Activated T-helper 2 cell treated with anti-CD3 and anti-CD28 coated beads, Interferon-gamma antibody, Interleukin-2, Interleukin-4, amounts not matched to agents 10 μg/mL and 5 μg/mL and 100 μg/mL, durations not matched to agents 14 hours and 24 hours and 36 hours (primary cell): Measurements from ENCODE around the gene WSB1. TPM values are rescaled to one million over a fixed set of nuclear protein-coding genes. Genes with fewer than 3 reads are reported as not detected.
"Not testable (repeated sequence)": the region's sequence is repeated elsewhere in the genome, so short reads cannot be mapped to it uniquely, and the experiment has no call there.

Experiments
- DNase-seq: peaks from one replicate; pipeline ENCODE4 v3.0.0; 2021; ENCODE audit warnings: low spot score
- H3K27ac Mint-ChIP-seq: one replicate; pipeline ENCODE4 v1.8.0; 2021; ENCODE audit warnings: mixed read lengths
- H3K27me3 Mint-ChIP-seq: one replicate; pipeline ENCODE4 v1.8.0; 2021; ENCODE audit warnings: low read depth, mixed read lengths
- H3K36me3 Mint-ChIP-seq: one replicate; pipeline ENCODE4 v1.8.0; 2021; ENCODE audit warnings: low read depth, mixed read lengths
- H3K4me1 Mint-ChIP-seq: one replicate; pipeline ENCODE4 v1.8.0; 2021; ENCODE audit warnings: low read depth, mixed read lengths
- H3K4me3 Mint-ChIP-seq: one replicate; pipeline ENCODE4 v1.8.0; 2021; ENCODE audit warnings: low read depth, mild to moderate bottlenecking, moderate library complexity, mixed read lengths
- H3K9me3 Mint-ChIP-seq: one replicate; pipeline ENCODE4 v1.8.0; 2021; ENCODE audit warnings: mixed read lengths
- intact Hi-C: fragments of 100-400 bp; cut with micrococcal nuclease; formaldehyde crosslinking; loops from one replicate; pipeline ENCODE4 v1.15.1; 2023
- total RNA-seq: library from RNA; stranded (reverse); gene quantifications from 2 replicates; pipeline ENCODE4 v1.2.3, GENCODE V29; 2022

The WSB1 gene
- total RNA-seq, 1 donor from 2014 or later = 170 TPM

GRCh38 chr17:27323538-27324215, 29.8 kb downstream of the WSB1 start:
- no peak for DNase-seq
- H3K27me3 Mint-ChIP-seq = no peaks in the 10 kb centered on the region
- H3K36me3 Mint-ChIP-seq = peaks cover 13% of the 10 kb centered on the region
- no peak overlapping the region for H3K4me3 Mint-ChIP-seq
- no peaks in the 10 kb centered on the region for H3K4me1 Mint-ChIP-seq
- no peaks in the 10 kb centered on the region for H3K9me3 Mint-ChIP-seq
- H3K27ac Mint-ChIP-seq = no peak overlapping the region
- intact Hi-C loops = no loop called here

GRCh38 chr17:27324771-27325339, 30.9 kb downstream of the WSB1 start:
- DNase-seq = no peak
- H3K4me1 Mint-ChIP-seq = no peaks in the 10 kb centered on the region
- no peak overlapping the region for H3K27ac Mint-ChIP-seq
- no peaks in the 10 kb centered on the region for H3K27me3 Mint-ChIP-seq
- intact Hi-C loops = no loop called here
- no peaks in the 10 kb centered on the region for H3K9me3 Mint-ChIP-seq
- H3K36me3 Mint-ChIP-seq = peaks cover 4% of the 10 kb centered on the region
- no peak overlapping the region for H3K4me3 Mint-ChIP-seq

- Mint-ChIP-seq H3K4me3 (no peak overlapping the region), H3K9me3 (no peaks in the 10 kb centered on the region), H3K27ac (no peak overlapping the region)
Observed at GRCh38 chr17:27326051-27326450, 32.1 kb downstream of the WSB1 start.

GRCh38 chr17:27326585-27326984, 32.7 kb downstream of the WSB1 start:
- no peak overlapping the region for H3K27ac Mint-ChIP-seq
- H3K9me3 Mint-ChIP-seq = no peaks in the 10 kb centered on the region
- H3K36me3 Mint-ChIP-seq = no peaks in the 10 kb centered on the region
- H3K4me1 Mint-ChIP-seq = peaks cover 3% of the 10 kb centered on the region
- no peak overlapping the region for H3K4me3 Mint-ChIP-seq
- no peak for DNase-seq
- no peaks in the 10 kb centered on the region for H3K27me3 Mint-ChIP-seq
- intact Hi-C loops = no loop called here

More at GRCh38 chr17:27326051-27326450, 32.1 kb downstream of the WSB1 start:
- Mint-ChIP-seq H3K27me3 (no peaks in the 10 kb centered on the region), H3K36me3 (no peaks in the 10 kb centered on the region), H3K4me1 (no peaks in the 10 kb centered on the region)
- no peak for DNase-seq
- intact Hi-C loops = no loop called here

- Mint-ChIP-seq H3K4me1 (peaks cover 10% of the 10 kb centered on the region), H3K36me3 (no peaks in the 10 kb centered on the region), H3K27me3 (no peaks in the 10 kb centered on the region), H3K4me3 (no peak overlapping the region), H3K27ac (no peak overlapping the region), H3K9me3 (no peaks in the 10 kb centered on the region)
- no peak for DNase-seq
- intact Hi-C loops = no loop called here
Observed at GRCh38 chr17:27327397-27327796, 33.5 kb downstream of the WSB1 start.

- intact Hi-C loops = no loop called here
- Mint-ChIP-seq H3K4me1 (peaks cover 13% of the 10 kb centered on the region), H3K27me3 (no peaks in the 10 kb centered on the region), H3K4me3 (no peak overlapping the region), H3K9me3 (no peaks in the 10 kb centered on the region), H3K27ac (no peak overlapping the region), H3K36me3 (no peaks in the 10 kb centered on the region)
- DNase-seq = no peak
Observed at GRCh38 chr17:27327871-27328270, 34.0 kb downstream of the WSB1 start.

- H3K9me3 Mint-ChIP-seq, intact Hi-C loops, H3K27ac Mint-ChIP-seq, H3K4me3 Mint-ChIP-seq, H3K36me3 Mint-ChIP-seq, DNase-seq, H3K27me3 Mint-ChIP-seq: not testable (repeated sequence)
- peaks cover 18% of the 10 kb centered on the region for H3K4me1 Mint-ChIP-seq
Observed at GRCh38 chr17:27328686-27329085, 34.8 kb downstream of the WSB1 start.

GRCh38 chr17:27329146-27329805, 35.4 kb downstream of the WSB1 start:
- Mint-ChIP-seq H3K27ac (no peak overlapping the region), H3K9me3 (no peaks in the 10 kb centered on the region), H3K27me3 (no peaks in the 10 kb centered on the region), H3K4me1 (peaks cover 23% of the 10 kb centered on the region), H3K4me3 (no peak overlapping the region), H3K36me3 (no peaks in the 10 kb centered on the region)
- intact Hi-C loops = no loop called here
- no peak for DNase-seq

GRCh38 chr17:27332047-27332393, 38.1 kb downstream of the WSB1 start:
- DNase-seq = no peak
- intact Hi-C loops = loop anchor here (1.0 to 2.0 kb wide), 2 partner anchors 17 to 37 kb away; no protein-coding TSS in a partner anchor
- no peaks in the 10 kb centered on the region for H3K27me3 Mint-ChIP-seq
- peak overlapping the region; percentile 85 for H3K4me3 Mint-ChIP-seq
- H3K27ac Mint-ChIP-seq = peak overlapping the region; percentile 99
- peaks cover 23% of the 10 kb centered on the region for H3K4me1 Mint-ChIP-seq
- no peaks in the 10 kb centered on the region for H3K9me3 Mint-ChIP-seq
- no peaks in the 10 kb centered on the region for H3K36me3 Mint-ChIP-seq

- Mint-ChIP-seq H3K27me3 (no peaks in the 10 kb centered on the region), H3K36me3 (no peaks in the 10 kb centered on the region), H3K27ac (peak overlapping the region; percentile 99), H3K9me3 (no peaks in the 10 kb centered on the region), H3K4me3 (peak overlapping the region; percentile 85), H3K4me1 (peaks cover 23% of the 10 kb centered on the region)
- intact Hi-C loops = loop anchor here (1.0 to 2.0 kb wide), 3 partner anchors 16 to 96 kb away; no protein-coding TSS in a partner anchor
- peak; percentile 84 for DNase-seq
Observed at GRCh38 chr17:27332485-27333409, 38.8 kb downstream of the WSB1 start.

- DNase-seq = no peak
- H3K4me1 Mint-ChIP-seq = peaks cover 25% of the 10 kb centered on the region
- no peaks in the 10 kb centered on the region for H3K27me3 Mint-ChIP-seq
- H3K4me3 Mint-ChIP-seq = peak overlapping the region; percentile 85
- intact Hi-C loops = loop anchor here (1.0 to 2.0 kb wide), 2 partner anchors 15 to 97 kb away; no protein-coding TSS in a partner anchor
- H3K27ac Mint-ChIP-seq = peak overlapping the region; percentile 99
- no peaks in the 10 kb centered on the region for H3K36me3 Mint-ChIP-seq
- H3K9me3 Mint-ChIP-seq = no peaks in the 10 kb centered on the region
Observed at GRCh38 chr17:27333410-27333980, 39.6 kb downstream of the WSB1 start.

GRCh38 chr17:27336184-27336583, 42.3 kb downstream of the WSB1 start:
- Mint-ChIP-seq H3K27ac (no peak overlapping the region), H3K36me3 (no peaks in the 10 kb centered on the region), H3K4me1 (peaks cover 41% of the 10 kb centered on the region), H3K27me3 (no peaks in the 10 kb centered on the region), H3K4me3 (no peak overlapping the region), H3K9me3 (no peaks in the 10 kb centered on the region)
- DNase-seq = no peak
- intact Hi-C loops = no loop called here
